ENCODE data around the gene PSMD4.

The PSMD4 gene

DNA sequence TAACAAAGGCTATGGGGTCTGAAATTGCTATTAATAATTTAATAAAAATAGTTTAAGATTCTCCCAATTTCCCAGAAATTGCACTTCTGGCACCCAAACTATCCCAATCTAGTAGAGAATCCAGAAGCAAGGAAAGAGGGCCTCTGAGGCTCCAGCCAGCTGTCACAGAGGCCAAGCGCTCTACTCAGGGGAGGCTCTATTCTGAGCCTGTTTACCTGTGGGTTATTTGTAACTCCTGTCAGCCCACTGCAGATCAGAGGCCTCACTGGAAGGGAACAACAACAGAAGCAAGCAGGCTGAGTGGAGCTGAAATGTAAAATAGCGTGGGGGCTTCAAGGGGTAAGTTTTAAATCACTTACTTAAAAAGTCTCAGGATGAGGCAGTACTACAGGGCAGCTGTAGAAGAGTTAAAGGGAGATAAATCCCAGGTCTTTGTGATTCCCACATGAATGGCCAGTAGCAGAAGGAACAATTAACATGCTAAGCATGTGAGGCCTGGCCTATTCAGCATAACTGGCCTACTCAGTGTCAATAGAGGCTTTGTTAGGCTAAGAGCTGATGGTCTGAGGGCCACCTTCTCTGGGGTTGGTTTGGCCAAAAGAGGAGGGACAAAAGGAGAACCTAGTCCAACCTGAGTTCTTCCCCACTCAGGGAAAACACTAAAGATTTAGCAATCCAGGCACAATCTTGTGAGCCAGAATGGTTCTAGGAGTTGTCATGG lies 40.4 kb downstream of the PSMD4 start:
- DNase-seq (ENCODE audit: low read depth in 2 of 2) = no peak

DNA sequence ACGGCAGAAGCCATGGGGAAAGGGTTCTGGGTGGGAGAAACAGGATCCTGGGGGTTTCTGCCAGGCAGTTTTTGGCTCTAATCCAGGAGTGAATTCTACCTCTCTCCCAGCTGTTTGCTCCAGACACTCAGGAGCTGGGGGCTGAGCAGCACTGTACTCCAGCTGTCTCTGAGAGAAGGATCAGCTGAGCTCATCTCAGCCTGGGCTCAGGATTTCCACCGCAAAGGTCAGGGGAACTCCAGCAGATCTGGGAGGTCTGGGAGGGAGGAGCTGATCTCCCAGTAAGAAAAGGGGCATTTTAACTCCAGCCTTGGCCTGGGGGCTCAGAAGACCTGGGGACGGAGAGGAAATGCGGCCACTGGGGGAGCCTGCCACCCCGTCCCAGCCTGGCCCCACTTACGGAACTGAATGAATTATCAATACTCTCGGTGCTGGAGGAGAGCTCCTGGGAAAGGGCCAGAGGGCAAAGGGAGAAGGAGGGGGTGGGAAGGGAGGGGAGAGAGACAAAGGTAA lies 55.3 kb downstream of the PSMD4 start:
- DNase-seq (ENCODE audit: low read depth in 2 of 2) = no peak

DNA sequence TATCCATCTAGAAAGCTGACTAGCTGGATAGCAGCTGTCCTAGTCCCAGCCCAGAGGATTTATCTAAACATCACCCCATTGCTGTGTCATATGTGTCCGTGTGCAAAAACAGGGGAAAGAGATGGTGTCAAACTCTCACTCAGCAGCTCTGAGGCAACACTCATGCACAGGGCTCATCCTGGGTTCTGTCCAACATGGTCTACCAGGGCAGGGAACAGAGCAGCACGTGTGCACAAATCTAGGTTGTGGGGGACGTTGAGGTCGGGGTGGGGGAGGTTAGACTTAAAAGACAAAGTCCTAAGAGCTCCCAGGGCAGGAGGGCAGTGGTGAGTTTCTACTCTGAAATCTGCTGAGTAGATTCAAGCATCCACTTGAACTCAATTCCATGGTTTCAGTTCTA lies 56.5 kb downstream of the PSMD4 start:
- DNase-seq (ENCODE audit: low read depth in 2 of 2) = no peak

DNA sequence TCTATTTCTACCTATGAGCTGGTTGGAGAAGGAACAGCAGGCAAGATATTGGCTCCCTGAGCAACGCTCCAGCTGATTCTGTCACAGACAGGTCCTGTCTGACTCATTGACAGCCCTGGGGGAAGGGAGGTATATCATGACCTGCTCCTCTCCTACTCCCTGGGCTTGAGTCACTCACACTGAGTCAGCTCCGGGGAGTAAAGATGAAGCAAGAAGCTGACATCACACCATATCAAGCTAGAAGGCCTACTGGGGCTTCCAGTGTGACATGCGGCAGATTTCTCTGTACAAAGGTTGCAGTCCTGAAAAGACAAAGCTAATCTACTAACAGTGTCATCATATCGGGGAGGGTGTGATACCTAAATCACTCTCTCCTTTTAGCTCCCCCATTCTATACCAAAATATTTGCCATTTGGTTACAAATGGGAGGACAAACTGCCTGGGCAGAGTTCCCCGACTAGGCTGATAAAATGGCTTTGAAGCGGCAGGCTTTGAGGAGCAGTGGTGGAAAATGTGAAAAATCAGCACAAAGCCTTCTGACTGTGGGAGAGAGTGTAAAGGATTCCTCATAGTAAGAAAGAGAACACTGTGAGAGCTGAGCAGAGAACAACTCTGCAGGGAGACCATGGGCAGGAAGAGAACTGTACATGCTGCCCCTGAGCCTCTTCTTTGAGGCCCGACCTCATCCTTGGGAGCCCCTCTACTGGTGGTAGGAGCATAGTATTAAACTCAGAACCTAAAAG lies 57.2 kb downstream of the PSMD4 start:
- peak; percentile 21 to 37 for DNase-seq (ENCODE audit: low read depth in 2 of 2)

DNA sequence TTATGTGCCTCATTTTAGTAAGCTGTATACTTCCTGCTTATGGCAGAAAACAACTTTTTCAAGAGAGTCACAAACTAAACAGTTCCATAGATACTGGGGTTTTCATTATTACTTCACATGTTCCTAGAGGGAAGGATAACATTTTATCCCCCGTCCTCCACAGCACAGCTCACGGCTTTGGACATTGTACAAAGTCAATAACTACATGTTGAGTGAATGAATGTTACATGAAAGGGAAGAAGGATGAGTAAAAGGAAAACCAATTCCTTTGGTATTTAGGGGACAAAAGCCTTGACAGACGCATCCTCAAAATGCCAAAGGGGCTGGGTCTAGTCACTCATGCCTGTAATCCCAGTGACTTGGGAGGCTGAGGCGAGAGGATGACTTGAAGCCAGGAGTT lies 57.9 kb downstream of the PSMD4 start:
- no peak for DNase-seq (ENCODE audit: low read depth in 2 of 2)

DNA sequence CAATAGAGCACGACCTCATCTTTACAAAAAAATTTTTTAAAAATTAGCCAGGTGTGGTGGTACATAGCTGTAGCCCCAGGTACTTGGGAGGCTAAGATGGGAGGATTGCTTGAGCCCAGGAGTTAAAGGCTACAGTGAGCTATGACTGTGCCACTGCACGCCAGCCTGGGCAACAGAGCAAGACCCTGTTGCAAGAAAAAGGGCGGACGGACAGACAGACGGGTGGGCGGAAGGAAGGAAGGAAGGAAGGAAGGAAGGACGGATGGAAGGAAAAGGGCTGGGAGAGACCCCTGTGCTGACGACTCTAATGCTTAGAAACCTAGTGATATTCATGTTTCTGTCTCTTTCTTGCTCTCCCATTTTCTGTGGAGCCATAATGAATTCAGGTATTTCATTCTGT lies 58.3 kb downstream of the PSMD4 start:
- DNase-seq (ENCODE audit: low read depth in 2 of 2) = no peak

DNA sequence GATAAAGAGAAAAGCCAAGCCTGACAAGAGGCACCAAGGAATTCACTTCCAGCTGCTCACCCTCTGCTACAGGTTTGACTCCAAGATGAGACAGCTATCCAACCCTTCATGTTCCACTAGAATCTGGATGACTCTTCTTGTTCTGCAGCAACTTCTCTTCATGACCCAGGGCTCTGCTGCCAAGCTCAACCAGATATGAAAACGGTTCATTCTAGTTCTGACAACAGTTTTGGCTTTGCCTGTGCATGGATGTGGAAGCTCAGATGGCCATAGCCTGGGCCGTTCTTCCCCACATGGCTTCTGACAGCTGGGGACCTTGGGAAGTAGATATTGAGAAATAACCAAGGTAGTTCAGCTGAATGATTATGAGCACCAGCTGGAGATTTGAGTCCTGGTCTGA lies 59.0 kb downstream of the PSMD4 start:
- DNase-seq (ENCODE audit: low read depth in 2 of 2) = no peak

DNA sequence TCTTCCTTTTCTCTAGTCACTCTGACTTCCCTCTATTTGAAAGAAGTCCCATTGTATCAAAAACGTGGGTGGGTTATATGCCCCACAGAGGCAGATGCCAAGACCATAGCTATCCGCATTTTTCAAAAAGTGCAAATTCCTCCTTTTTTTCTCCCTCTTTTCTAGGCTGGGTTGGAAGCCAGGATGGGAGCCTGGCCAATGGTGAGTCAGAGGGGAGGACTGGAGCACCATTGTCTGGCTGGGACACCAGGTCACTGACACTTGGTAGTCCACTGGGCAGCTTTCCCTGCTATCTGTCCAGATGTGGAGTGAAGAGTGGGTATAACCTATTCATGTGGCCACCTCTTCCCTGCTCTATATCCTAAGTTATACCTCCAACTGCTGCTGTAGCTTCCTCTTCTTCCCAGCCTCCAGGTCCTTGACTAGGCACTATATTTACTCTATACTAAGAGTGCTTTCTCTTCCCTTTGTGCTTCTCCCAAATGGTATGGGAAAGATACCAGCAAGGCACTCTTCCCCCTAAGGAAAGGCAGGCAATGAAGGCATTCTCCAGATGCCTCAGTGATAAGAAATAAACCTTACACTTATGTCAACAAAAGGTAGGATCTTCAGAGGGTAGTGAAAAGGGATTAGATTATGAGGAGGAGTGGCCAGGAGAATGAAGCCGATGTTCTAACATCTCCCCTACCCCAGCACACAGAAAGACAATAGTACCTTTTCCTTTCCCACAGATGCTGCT lies 59.8 kb downstream of the PSMD4 start:
- DNase-seq (ENCODE audit: low read depth in 2 of 2) = no peak

DNA sequence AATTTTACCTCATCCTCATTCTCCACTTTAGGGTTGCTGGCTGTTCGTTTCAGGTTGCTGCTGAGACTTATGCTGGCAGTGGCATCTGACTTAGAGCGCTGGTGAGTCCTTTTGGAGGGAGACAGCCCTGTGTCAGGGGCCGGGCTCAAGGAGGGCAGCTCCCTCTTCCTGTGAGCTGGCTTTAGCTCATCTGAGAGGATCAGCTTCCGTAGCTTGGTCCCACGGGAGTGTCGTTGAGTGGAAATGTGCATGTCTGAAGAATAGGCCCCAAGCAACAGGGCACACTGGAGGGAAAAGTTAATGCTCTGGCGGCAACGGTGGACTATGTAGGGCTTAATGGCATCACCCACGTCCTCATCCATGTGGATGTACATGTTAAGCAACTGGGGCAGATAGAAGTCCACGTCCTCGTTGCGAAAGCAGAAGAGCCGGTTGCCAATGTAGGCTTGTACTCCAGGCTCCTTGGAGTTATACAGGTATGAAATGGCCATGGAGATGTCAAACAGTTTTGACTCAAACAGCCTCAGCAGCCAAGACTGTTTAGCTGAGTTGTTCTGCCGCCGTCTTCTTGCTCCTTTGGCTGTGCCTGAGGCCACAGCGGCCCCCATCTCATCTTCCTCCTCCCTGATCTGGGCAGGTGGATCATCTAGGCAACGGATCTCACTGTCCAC lies 61.2 kb downstream of the PSMD4 start:
- DNase-seq (ENCODE audit: low read depth in 2 of 2) = no peak

Measured in stimulated activated CD8-positive, alpha-beta memory T cell treated with anti-CD3 and anti-CD28 coated beads, Interleukin-7, amount 100 ng/mL, for 1 hour (primary cell).